H9 (cell line): ENCODE measurements around the gene CRB3. TPM values are rescaled to one million over a fixed set of nuclear protein-coding genes. Genes with fewer than 3 reads are reported as not detected.

Experiments
- DNase-seq: peaks from one replicate; pipeline ENCODE4 v3.0.0-alpha.2; 2017
- H2AFZ ChIP-seq: one replicate; pipeline ENCODE4 v1.6.1; 2013; ENCODE audit warnings: mild to moderate bottlenecking, low read length, control low read depth, moderate library complexity
- H2AK5ac ChIP-seq: 2 replicates; pipeline ENCODE4 v1.6.1; 2013; ENCODE audit warnings: low read length, control low read depth, mixed read lengths; ENCODE audit not compliant: insufficient read length
- H2BK120ac ChIP-seq: one replicate; pipeline ENCODE4 v1.6.1; 2013; ENCODE audit warnings: low read depth, mild to moderate bottlenecking, low read length, control low read depth, inconsistent platforms; ENCODE audit not compliant: poor library complexity, severe bottlenecking
- H2BK12ac ChIP-seq: 2 replicates; pipeline ENCODE4 v1.6.1; 2013; ENCODE audit warnings: low read length, control low read depth, mixed read lengths, low read depth; ENCODE audit not compliant: insufficient read length
- H2BK15ac ChIP-seq: 2 replicates; pipeline ENCODE4 v1.6.1; 2013; ENCODE audit warnings: low read depth, low read length, control low read depth
- H2BK20ac ChIP-seq: one replicate; pipeline ENCODE4 v1.6.1; 2013; ENCODE audit warnings: low read depth, mild to moderate bottlenecking, low read length, control low read depth, inconsistent platforms; ENCODE audit not compliant: poor library complexity, severe bottlenecking
- H2BK5ac ChIP-seq: 2 replicates; pipeline ENCODE4 v1.6.1; 2013; ENCODE audit warnings: low read length, control low read depth, mixed read lengths; ENCODE audit not compliant: insufficient read length
- H3K14ac ChIP-seq: 2 replicates; pipeline ENCODE4 v1.6.1; 2013; ENCODE audit warnings: low read length, control low read depth; ENCODE audit not compliant: insufficient read depth
- H3K18ac ChIP-seq: 2 replicates; pipeline ENCODE4 v1.6.1; 2013; ENCODE audit warnings: low read depth, mild to moderate bottlenecking, mixed read lengths, low read length, control low read depth; ENCODE audit not compliant: insufficient read length
- H3K23ac ChIP-seq: 2 replicates; pipeline ENCODE4 v1.6.1; 2013; ENCODE audit warnings: low read length, control low read depth, mixed read lengths, low read depth; ENCODE audit not compliant: insufficient read length
- H3K23me2 ChIP-seq: 2 replicates; pipeline ENCODE4 v1.6.1; 2013; ENCODE audit warnings: low read depth, mild to moderate bottlenecking, mixed read lengths, low read length, control low read depth; ENCODE audit not compliant: insufficient read length, poor library complexity, severe bottlenecking
- H3K27ac ChIP-seq: 2 replicates; pipeline ENCODE4 v1.5.1; 2013; ENCODE audit warnings: low read length, control low read depth, mixed read lengths, low read depth; ENCODE audit not compliant: insufficient read length
- H3K27me3 ChIP-seq: 2 replicates; pipeline ENCODE4 v1.6.1; 2013; ENCODE audit warnings: low read length, control low read depth, inconsistent platforms; ENCODE audit not compliant: insufficient read depth
- H3K4ac ChIP-seq: 2 replicates; pipeline ENCODE4 v1.6.1; 2013; ENCODE audit warnings: low read depth, mild to moderate bottlenecking, control low read depth, inconsistent platforms, low read length, moderate library complexity
- H3K4me1 ChIP-seq: 2 replicates; pipeline ENCODE4 v1.6.1; 2013; ENCODE audit warnings: low read length, control low read depth, inconsistent platforms; ENCODE audit not compliant: insufficient read depth
- H3K4me2 ChIP-seq: 2 replicates; pipeline ENCODE4 v1.6.1; 2013; ENCODE audit warnings: low read length, control low read depth, mixed read lengths; ENCODE audit not compliant: insufficient read length, insufficient read depth
- H3K56ac ChIP-seq: 2 replicates; pipeline ENCODE4 v1.6.1; 2013; ENCODE audit warnings: low read depth, mild to moderate bottlenecking, mixed read lengths, low read length, control low read depth; ENCODE audit not compliant: insufficient read length
- H3K79me1 ChIP-seq: 2 replicates; pipeline ENCODE4 v1.6.1; 2013; ENCODE audit warnings: low read depth, mild to moderate bottlenecking, moderate library complexity, low read length, control low read depth, inconsistent platforms; ENCODE audit not compliant: insufficient read depth, poor library complexity, severe bottlenecking
- H3K79me2 ChIP-seq: 2 replicates; pipeline ENCODE4 v1.6.1; 2013; ENCODE audit warnings: low read length, control low read depth, inconsistent platforms; ENCODE audit not compliant: insufficient read depth
- H3K9ac ChIP-seq: 2 replicates; pipeline ENCODE4 v1.6.1; 2013; ENCODE audit warnings: low read length, control low read depth, mixed read lengths; ENCODE audit not compliant: insufficient read length; ENCODE audit errors: extremely low read depth
- H3K9me3 ChIP-seq: one replicate; pipeline ENCODE4 v1.6.1; 2013; ENCODE audit warnings: low read depth, low read length, inconsistent platforms; ENCODE audit not compliant: control insufficient read depth
- H3T11ph ChIP-seq: one replicate; pipeline ENCODE4 v1.6.1; 2013; ENCODE audit warnings: mild to moderate bottlenecking, low read length, control low read depth, inconsistent platforms
- H4K20me1 ChIP-seq: one replicate; pipeline ENCODE4 v1.6.1; 2013; ENCODE audit not compliant: control insufficient read depth, insufficient read length, insufficient read depth
- H4K5ac ChIP-seq: 2 replicates; pipeline ENCODE4 v1.6.1; 2013; ENCODE audit warnings: low read depth, mild to moderate bottlenecking, mixed read lengths, low read length, control low read depth; ENCODE audit not compliant: insufficient read length
- H4K8ac ChIP-seq: replicated peaks from 2 replicates; pipeline ENCODE4 v1.6.1; 2013; ENCODE audit warnings: low read length, control low read depth, mixed read lengths, low read depth; ENCODE audit not compliant: insufficient read length
- H4K91ac ChIP-seq: 2 replicates; pipeline ENCODE4 v1.6.1; 2013; ENCODE audit warnings: low read depth, mild to moderate bottlenecking, moderate library complexity, mixed read lengths, low read length, control low read depth; ENCODE audit not compliant: insufficient read length
- H3K27ac Mint-ChIP-seq, 3 experiments: 2 replicates in 2 of 3; 3 replicates in 1 of 3; pipeline ENCODE4 v1.8.0; 2020 to 2021; ENCODE audit warnings: mixed read lengths in 3 of 3, mild to moderate bottlenecking in 1 of 3, moderate library complexity in 1 of 3
- H3K27me3 Mint-ChIP-seq: 2 replicates; pipeline ENCODE4 v1.8.0; 2021; ENCODE audit warnings: low read depth, mild to moderate bottlenecking, moderate library complexity, mixed read lengths
- H3K36me3 Mint-ChIP-seq, 3 experiments: 2 replicates in 2 of 3; 3 replicates in 1 of 3; pipeline ENCODE4 v1.8.0; 2020 to 2021; ENCODE audit warnings: low read depth in 3 of 3, mixed read lengths in 3 of 3; ENCODE audit not compliant: insufficient read depth in 1 of 3
- H3K4me1 Mint-ChIP-seq, 2 experiments: 2 replicates each; pipeline ENCODE4 v1.8.0; 2020; ENCODE audit warnings: mixed read lengths in 2 of 2
- H3K4me3 Mint-ChIP-seq, 2 experiments: 2 replicates in 1 of 2; 3 replicates in 1 of 2; pipeline ENCODE4 v1.8.0; 2020 to 2021; ENCODE audit warnings: mild to moderate bottlenecking in 2 of 2, mixed read lengths in 2 of 2, moderate library complexity in 1 of 2
- H3K9me3 Mint-ChIP-seq, 2 experiments: 2 replicates in 1 of 2; 3 replicates in 1 of 2; pipeline ENCODE4 v1.8.0; 2020; ENCODE audit warnings: mild to moderate bottlenecking in 2 of 2, mixed read lengths in 2 of 2, moderate library complexity in 1 of 2
- CTCF ChIP-seq: fragments of 200-600 bp; sonication (generic); conservative IDR thresholded peaks from 3 replicates; pipeline ENCODE4 v1.8.0; 2021; ENCODE audit warnings: antibody characterized with exemption, mild to moderate bottlenecking
- WGBS: extraction: QIAGEN DNeasy Blood & Tissue Kit; methylation state at CpG from one replicate; pipeline ENCODE4 v1.1.7; 2013; ENCODE audit warnings: missing lambda C conversion rate, low lambda C conversion rate, mixed read lengths; ENCODE audit not compliant: insufficient read length; ENCODE audit errors: extremely low coverage; 5-methylcytosine and 5-hydroxymethylcytosine counted together
- total RNA-seq: library from RNA; stranded (reverse); gene quantifications from 2 replicates; pipeline ENCODE4 v1.2.1, GENCODE V29; 2021

The CRB3 gene
- total RNA-seq, 1 experiment from 2014 or later: 32.1 TPM

- no peak overlapping the region for H3K9ac ChIP-seq
- no peak overlapping the region for H2AFZ ChIP-seq
- H3K9me3 ChIP-seq: peaks cover 8% of the 10 kb centered on the region
- H3K14ac ChIP-seq: no peak overlapping the region
- no peaks in the 10 kb centered on the region for H3K27me3 ChIP-seq
- Mint-ChIP-seq H3K9me3 (peaks cover 6 to 7% of the 10 kb centered on the region in 2 experiments; a peak in 4 of 5 replicates), H3K36me3 (peaks cover 31 to 55% (median 48%) of the 10 kb centered on the region in 3 experiments), H3K4me3 (no peak overlapping the region), H3K27me3 (no peaks in the 10 kb centered on the region), H3K27ac (no peak overlapping the region), H3K4me1 (no peaks in the 10 kb centered on the region)
- H4K8ac ChIP-seq: no peak overlapping the region
- H2BK5ac ChIP-seq: no peak overlapping the region
- no peak overlapping the region for H2BK12ac ChIP-seq
- H3K79me1 ChIP-seq: no peaks in the 10 kb centered on the region
- no peaks in the 10 kb centered on the region for H3K23me2 ChIP-seq
- no peak overlapping the region for H2BK20ac ChIP-seq
- H3K4me1 ChIP-seq: no peaks in the 10 kb centered on the region
- no peak overlapping the region for H3T11ph ChIP-seq
- no peak overlapping the region for H2BK15ac ChIP-seq
- DNase-seq: no peak
- no peak overlapping the region for H3K23ac ChIP-seq
- no peaks in the 10 kb centered on the region for H3K79me2 ChIP-seq
- H3K27ac ChIP-seq: no peak overlapping the region
- H2BK120ac ChIP-seq: no peak overlapping the region
- H4K5ac ChIP-seq: no peak overlapping the region
- no peak overlapping the region for H3K56ac ChIP-seq
- no peaks in the 10 kb centered on the region for H4K20me1 ChIP-seq
- H2AK5ac ChIP-seq: no peak overlapping the region
- no peak overlapping the region for H3K4ac ChIP-seq
- no peak overlapping the region for H3K4me2 ChIP-seq
- no CpG with 5 or more reads among the region's 7 CpGs for WGBS
- H3K18ac ChIP-seq: no peak overlapping the region
- TF ChIP-seq CTCF: no peak
- H4K91ac ChIP-seq: no peak overlapping the region
Measured at GRCh38 chr19:6451583-6452222, 12.4 kb upstream of the CRB3 start.
